NT2/D1 (cell line): ENCODE measurements around the gene TSHZ3.
A peak's percentile ranks its signal among the peaks of the same experiment; 100 is the strongest.

Experiments used
- DNase-seq: peaks from one replicate; pipeline ENCODE4 v3.0.0-alpha.2; 2011; ENCODE audit warnings: low read depth, low spot score
- H3K27me3 ChIP-seq: 2 replicates; pipeline ENCODE4 v1.6.0; 2011; ENCODE audit warnings: mild to moderate bottlenecking; ENCODE audit not compliant: insufficient read length, insufficient read depth
- H3K36me3 ChIP-seq: 2 replicates; pipeline ENCODE4 v1.6.1; 2011; ENCODE audit warnings: mild to moderate bottlenecking, low read length, mixed read lengths; ENCODE audit not compliant: insufficient read depth, insufficient read length
- H3K4me1 ChIP-seq: 2 replicates; pipeline ENCODE4 v1.5.1; 2011; ENCODE audit not compliant: insufficient read depth, insufficient read length
- H3K4me3 ChIP-seq: 2 replicates; pipeline ENCODE4 v1.5.1; 2011; ENCODE audit warnings: low read depth; ENCODE audit not compliant: insufficient read length
- H3K9ac ChIP-seq: 2 replicates; pipeline ENCODE4 v1.6.0; 2011; ENCODE audit warnings: low read depth; ENCODE audit not compliant: insufficient read length
- H3K9me3 ChIP-seq: 2 replicates; pipeline ENCODE4 v1.5.1; 2011; ENCODE audit warnings: mild to moderate bottlenecking, low read length; ENCODE audit not compliant: insufficient read depth
- SUZ12 ChIP-seq: IDR thresholded peaks from 2 replicates; pipeline ENCODE4 v1.6.1; 2011; ENCODE audit not compliant: insufficient read length, insufficient read depth; ENCODE audit errors: extremely low read depth
- YY1 ChIP-seq: IDR thresholded peaks from 2 replicates; pipeline ENCODE4 v1.6.1; 2011; ENCODE audit not compliant: insufficient read length, insufficient read depth
- ZNF274 ChIP-seq: IDR thresholded peaks from 2 replicates; pipeline ENCODE4 v1.6.1; 2011; ENCODE audit warnings: mild to moderate bottlenecking, low read depth, low read length

The TSHZ3 gene

GRCh38 chr19:31370216-31370615, 21.0 kb upstream of the TSHZ3 start:
- no peaks in the 10 kb centered on the region for H3K27me3 ChIP-seq
- H3K9ac ChIP-seq, result no peak overlapping the region
- no peak overlapping the region for H3K4me3 ChIP-seq
- H3K9me3 ChIP-seq, result no peaks in the 10 kb centered on the region
- TF ChIP-seq SUZ12 (no peak), YY1 (no peak)
- no peaks in the 10 kb centered on the region for H3K4me1 ChIP-seq
- no peak for DNase-seq
- H3K36me3 ChIP-seq, result no peaks in the 10 kb centered on the region

DNA sequence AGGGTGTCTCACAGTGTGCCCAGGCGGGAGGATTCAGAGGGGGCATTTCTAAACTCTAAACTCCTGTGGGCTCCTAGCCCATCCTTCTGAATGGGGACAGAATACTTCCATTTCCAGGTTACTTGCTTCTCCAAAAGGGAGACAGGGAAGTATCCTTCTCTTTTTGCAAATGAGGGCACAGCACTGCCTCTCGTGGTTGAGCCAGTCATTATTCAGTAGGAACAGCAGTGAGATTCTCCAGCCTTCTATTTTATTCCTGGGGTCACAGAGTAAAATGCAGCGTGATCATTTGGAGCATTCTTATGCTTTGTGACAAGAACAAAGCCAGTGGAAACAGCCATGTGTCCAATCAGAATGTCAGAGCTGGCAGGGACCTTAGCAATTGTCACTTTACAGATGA, 15.7 kb upstream of the TSHZ3 start:
- no peak overlapping the region for H3K9ac ChIP-seq
- no peak overlapping the region for H3K4me3 ChIP-seq
- no peaks in the 10 kb centered on the region for H3K4me1 ChIP-seq
- no peaks in the 10 kb centered on the region for H3K36me3 ChIP-seq
- no peak for TF ChIP-seq SUZ12
- no peak for TF ChIP-seq YY1
- no peak for TF ChIP-seq ZNF274
- DNase-seq, result no peak
- no peaks in the 10 kb centered on the region for H3K27me3 ChIP-seq
- H3K9me3 ChIP-seq, result no peaks in the 10 kb centered on the region

DNA sequence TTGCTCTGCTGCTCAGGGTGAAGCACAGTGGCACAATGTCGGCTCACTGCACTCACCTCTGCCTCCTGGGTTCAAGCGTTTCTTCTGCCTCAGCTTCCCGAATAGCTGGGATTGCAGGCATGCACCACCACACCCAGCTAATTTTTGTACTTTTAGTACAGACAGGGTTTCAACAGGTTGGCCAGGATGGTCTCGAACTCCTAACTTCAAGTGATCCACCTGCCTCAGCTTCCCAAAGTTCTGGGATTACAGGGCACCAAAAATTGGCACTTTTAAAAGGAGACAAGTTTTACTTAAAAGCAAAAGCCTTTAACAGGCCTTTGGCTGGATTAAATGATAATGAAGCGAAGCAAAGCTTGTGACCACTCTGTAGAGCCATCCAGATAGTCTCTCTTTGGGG, 12.5 kb upstream of the TSHZ3 start:
- Histone ChIP-seq H3K9me3 (no peaks in the 10 kb centered on the region), H3K4me1 (no peaks in the 10 kb centered on the region), H3K36me3 (no peaks in the 10 kb centered on the region), H3K9ac (no peak overlapping the region), H3K27me3 (peaks cover 19% of the 10 kb centered on the region), H3K4me3 (no peak overlapping the region)
- DNase-seq, result no peak
- TF ChIP-seq YY1 (no peak), SUZ12 (no peak), ZNF274 (no peak)

DNA sequence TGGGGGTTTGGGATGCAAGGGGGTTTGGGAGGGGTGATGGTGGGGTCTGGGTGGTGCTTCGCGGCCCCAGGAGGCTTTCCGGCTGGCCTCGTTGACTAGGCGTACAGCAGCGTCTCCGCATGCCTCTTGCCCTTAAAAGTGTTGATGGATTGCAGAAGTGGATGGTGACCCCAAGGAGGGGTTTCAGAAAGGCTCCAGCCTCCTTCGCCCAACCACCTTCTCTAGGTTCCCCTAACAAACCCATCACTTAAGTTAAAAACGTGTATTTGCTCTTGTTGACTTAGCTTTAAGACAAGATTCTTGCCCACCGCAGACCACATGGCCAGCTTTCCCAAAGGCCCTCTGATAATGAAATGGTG, 8.1 kb upstream of the TSHZ3 start:
- TF ChIP-seq YY1, result no peak
- no peak overlapping the region for H3K9ac ChIP-seq
- no peaks in the 10 kb centered on the region for H3K9me3 ChIP-seq
- no peak overlapping the region for H3K4me3 ChIP-seq
- DNase-seq, result no peak
- peaks cover 5% of the 10 kb centered on the region for H3K4me1 ChIP-seq
- peaks cover 64% of the 10 kb centered on the region for H3K27me3 ChIP-seq
- H3K36me3 ChIP-seq, result no peaks in the 10 kb centered on the region

GRCh38 chr19:31356587-31357314, 7.5 kb upstream of the TSHZ3 start:
- Histone ChIP-seq H3K4me3 (no peak overlapping the region), H3K27me3 (peaks cover 69% of the 10 kb centered on the region), H3K9me3 (no peaks in the 10 kb centered on the region), H3K4me1 (peaks cover 8% of the 10 kb centered on the region), H3K9ac (no peak overlapping the region), H3K36me3 (no peaks in the 10 kb centered on the region)
- TF ChIP-seq ZNF274 (no peak), SUZ12 (no peak), YY1 (no peak)
- DNase-seq, result no peak

GRCh38 chr19:31355665-31356289, 6.5 kb upstream of the TSHZ3 start:
- Histone ChIP-seq H3K36me3 (no peaks in the 10 kb centered on the region), H3K4me3 (no peak overlapping the region), H3K9me3 (no peaks in the 10 kb centered on the region), H3K27me3 (peaks cover 79% of the 10 kb centered on the region), H3K9ac (no peak overlapping the region), H3K4me1 (peaks cover 8% of the 10 kb centered on the region)
- DNase-seq, result no peak
- no peak for TF ChIP-seq YY1
- no peak for TF ChIP-seq SUZ12
- no peak for TF ChIP-seq ZNF274

DNA sequence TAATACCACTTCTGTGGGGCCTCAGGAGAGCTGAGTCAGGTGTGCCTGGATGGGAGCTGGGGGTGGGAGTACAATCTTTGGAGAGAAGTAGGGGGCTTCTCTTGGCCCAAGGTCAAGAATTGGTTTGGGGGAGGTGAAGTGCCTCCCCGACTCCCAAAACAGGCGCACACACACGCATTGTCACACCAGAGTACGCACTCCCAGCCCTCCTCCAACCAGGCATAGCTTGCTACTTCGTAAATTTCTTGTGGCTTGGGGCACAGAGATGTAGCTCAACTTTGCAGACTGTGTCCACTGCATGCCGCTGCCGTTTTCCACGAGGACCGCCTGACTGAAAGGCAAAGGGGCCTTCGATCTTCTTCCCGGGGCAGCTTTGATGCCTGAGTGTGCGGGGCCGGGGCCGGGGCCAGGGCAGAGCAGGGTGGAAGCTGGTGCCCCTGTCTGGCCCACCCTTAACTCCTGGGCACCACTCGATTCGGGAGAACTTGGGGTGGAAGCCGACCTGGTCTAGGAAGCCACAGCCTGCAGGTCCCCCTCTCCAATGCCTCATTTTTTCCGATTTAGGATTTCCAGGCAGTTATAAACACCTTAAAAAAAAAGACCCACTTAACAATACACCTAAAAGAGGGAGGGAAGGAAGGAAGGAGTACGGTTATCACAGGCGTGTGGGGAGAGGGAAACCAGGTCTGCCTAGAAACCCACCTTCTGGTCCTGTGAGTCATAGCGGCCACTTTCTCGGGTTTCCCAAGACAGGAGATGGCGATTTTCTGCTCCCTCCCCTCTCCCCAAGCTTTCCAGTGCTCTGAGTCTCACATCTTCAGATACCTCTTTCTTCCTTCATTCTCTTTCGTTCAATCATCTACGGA, 5.8 kb upstream of the TSHZ3 start:
- no peak overlapping the region for H3K9ac ChIP-seq
- peak overlapping the region; percentile 9 for H3K4me3 ChIP-seq
- no peaks in the 10 kb centered on the region for H3K9me3 ChIP-seq
- no peak for DNase-seq
- peaks cover 79% of the 10 kb centered on the region for H3K27me3 ChIP-seq
- no peaks in the 10 kb centered on the region for H3K36me3 ChIP-seq
- peaks cover 8% of the 10 kb centered on the region for H3K4me1 ChIP-seq
- no peak for TF ChIP-seq YY1
- TF ChIP-seq ZNF274, result no peak
- TF ChIP-seq SUZ12, result no peak
